GM18861 (cell line): ENCODE data around the gene SARNP.

ENCODE experiments used
- ATAC-seq: cut with Tn5 transposase; IDR thresholded peaks from one replicate; pipeline ENCODE4 v1.9.1; 2021; ENCODE audit not compliant: unreplicated experiment

SARNP gene

DNA sequence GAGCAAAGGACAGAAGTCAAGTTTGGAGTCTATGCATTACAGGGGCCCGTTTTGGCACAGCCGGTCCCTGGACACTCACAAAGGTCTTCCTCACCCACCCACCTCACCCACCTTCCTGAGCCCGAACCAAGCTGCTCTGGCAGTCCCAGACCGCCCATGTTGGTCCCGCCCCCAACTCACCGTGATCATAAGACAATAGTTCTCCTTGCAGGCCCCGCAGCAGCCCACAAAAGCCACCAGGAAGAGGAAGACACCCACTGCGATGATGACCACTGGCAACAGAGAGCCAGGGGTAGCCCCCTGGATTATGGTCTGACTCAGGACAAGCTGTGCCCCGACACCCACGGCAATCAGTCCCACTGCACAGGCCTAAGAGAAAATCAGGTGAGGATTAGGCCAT, 90.6 kb downstream of the SARNP start:
- no peak for ATAC-seq

DNA sequence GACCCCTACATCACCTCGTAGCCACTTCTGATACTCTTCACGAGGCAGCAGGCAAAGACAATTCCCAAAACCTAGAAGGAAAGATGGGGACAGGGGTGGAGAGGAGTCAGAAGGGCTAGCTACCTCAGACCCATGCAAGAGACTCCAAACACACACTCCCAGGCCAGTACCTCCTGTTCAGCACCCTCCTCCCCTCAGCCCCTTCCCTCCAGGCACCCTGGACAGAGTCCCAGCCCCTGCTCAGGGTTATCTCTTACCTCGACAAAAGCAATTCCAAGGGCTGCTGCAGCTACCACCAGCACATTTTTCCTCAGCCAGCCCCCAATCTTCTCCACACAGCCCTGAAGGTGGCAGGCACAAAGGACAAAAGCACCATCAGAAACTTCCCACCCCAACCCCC, 92.0 kb downstream of the SARNP start:
- no peak for ATAC-seq

DNA sequence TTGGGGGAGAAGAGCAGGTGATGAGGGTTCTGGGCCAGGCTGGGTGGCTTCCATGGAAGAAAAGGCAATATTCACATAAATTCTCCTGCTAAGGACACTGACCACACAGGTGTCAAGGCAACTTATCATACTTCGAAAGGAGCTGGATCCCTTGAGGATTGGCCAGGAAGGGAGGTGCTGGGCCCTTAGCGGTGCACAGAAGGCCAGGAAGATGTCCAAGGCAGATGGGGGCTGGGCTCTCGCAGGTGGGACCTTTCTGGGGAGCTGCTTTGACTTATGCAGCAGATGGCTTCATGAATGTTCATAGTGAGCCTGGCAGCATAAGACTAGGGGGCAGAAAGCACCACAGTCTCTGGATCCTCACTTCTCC, 92.6 kb downstream of the SARNP start:
- ATAC-seq, result no peak

DNA sequence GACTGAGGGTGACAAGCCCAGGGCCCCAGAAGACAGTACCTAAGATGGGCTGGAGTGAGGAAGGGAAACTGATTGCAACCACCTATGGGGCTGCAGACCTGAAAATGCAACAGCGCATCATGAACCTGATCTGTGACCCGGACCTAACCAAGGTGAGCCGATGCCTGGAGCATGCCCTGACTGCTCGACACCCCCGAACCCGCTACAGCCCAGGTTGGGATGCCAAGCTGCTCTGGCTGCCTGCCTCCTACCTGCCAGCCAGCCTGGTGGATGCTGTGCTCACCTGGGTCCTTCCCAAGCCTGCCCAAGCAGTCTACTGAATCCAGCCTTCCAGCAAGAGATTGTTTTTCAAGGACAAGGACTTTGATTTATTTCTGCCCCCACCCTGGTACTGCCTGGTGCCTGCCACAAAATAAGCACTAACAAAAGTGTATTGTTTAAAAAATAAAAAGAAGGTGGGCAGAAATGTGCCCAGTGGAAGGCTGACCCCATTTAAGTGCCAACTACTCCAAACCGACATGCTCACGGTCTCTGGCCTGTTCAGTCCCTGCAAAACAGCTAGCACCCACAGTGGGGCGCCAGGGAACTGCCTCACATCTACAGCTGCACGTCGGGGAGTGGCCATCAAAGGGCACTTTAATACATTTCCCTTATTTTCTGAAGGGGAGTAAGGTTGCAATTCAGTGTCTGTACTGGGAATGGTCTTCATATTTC, 93.1 kb downstream of the SARNP start:
- no peak for ATAC-seq

DNA sequence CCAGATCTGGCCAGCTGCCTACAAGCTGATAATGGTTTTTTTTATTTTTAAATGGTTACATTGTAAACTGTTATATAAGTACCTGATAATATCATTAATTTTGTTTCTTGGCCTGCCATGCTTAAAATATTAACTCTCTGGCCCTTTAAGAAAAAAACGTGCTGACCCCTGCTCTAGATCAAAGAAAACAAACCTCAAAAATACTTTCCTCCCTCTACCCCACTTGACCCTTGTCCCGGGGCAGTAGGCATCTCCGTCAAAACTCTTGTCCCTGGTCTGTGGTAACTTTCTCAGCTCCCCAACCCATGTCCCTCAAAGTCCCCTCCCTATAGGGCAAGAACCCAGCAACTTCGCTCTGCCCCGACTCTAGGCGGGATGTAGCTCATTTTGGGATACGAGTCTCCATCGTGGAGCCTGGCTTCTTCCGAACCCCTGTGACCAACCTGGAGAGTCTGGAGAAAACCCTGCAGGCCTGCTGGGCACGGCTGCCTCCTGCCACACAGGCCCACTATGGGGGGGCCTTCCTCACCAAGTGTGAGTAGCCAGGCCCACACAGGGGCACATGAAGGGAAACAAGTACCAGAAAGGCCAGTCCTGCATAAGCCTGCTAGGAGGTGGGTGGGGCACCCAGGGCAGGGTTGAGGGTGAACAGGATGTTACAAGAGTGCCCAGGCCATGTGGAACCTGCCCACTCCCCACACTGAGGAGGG, 93.9 kb downstream of the SARNP start:
- no peak for ATAC-seq

DNA sequence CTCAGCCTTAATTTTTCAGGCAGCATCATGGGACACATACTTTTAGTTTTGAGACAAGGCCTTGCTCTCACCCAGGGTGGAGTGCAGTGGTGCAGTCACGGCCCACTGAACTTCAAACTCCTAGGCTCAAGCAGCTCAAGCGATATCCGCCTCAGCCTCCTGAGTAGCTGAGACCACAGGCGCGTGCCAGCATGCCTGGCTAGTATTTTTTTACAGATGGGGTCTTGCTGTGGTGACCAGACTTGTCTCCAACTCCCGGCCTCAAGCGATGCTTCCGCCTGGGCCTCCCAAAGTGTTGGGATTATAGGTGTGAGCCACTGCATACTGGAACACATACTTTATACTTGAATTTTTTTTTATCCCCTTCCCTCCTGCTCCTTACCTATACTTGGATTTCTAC, 94.6 kb downstream of the SARNP start:
- ATAC-seq, result no peak

DNA sequence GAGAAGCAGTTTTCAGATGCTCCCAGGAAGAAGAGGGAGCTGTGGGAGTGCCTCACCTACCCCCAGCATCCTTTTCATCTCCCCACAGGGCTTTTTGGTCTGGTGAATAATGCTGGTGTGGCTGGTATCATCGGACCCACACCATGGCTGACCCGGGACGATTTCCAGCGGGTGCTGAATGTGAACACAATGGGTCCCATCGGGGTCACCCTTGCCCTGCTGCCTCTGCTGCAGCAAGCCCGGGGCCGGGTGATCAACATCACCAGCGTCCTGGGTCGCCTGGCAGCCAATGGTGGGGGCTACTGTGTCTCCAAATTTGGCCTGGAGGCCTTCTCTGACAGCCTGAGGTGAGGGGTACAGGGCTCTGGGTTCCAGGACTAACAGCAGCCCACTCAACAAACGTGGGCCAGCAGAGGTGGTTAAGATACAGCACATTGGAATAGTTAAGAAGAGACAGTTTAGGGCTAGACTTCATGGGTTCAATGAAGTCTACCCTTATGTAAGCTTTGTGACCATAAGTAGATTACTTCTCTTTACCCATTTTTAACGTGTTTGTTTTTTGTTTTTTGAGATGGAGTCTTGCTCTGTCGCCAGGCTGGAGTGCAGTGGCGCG, 95.8 kb downstream of the SARNP start:
- ATAC-seq, result no peak

DNA sequence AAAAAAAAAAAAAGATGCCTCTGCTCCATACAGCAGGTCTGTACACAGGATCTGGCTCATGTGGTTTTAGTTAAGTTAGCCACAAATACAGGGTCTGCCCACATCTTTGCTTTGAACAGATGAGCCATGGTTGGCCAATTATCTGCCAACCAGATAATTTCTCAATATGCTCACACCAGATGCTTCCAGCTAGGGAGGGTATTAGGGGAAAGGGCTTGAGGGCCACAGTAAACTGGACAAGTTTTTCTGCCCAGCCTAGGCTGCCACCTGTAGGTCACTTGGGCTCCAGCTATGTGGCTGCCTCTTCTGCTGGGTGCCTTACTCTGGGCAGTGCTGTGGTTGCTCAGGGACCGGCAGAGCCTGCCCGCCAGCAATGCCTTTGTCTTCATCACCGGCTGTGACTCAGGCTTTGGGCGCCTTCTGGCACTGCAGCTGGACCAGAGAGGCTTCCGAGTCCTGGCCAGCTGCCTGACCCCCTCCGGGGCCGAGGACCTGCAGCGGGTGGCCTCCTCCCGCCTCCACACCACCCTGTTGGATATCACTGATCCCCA, 96.6 kb downstream of the SARNP start:
- ATAC-seq, result no peak

DNA sequence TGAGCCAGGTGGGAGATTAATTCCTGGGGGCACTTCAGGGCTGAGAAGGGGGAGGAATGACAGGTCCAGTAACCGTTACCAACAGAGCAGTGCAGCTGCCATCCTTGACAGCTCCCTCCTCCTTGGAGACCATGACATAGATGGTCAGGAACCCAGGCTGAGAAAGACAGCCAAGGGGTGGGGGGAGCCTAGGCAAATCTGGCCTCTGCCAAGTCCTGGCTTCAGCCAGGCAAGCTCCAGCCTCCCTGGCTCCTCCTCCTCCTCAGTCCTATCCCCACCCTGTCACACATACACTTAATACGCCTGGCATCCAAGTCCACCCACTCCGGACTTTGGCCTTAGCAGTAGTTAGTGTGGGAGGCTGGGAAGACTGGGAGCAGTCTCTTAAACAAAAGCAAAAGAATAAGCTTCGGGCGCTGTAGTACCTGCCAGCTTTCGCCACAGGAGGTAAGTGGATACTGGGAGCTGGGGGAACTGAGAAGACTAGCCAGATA, 97.4 kb downstream of the SARNP start, which contains the start of gene RDH5:
Gene RDH5 (plus strand): TSS at position 323 of the 494 bp plus-strand sequence. CDS start 792 bp downstream, outside the sequence.
- ATAC-seq, result no peak

DNA sequence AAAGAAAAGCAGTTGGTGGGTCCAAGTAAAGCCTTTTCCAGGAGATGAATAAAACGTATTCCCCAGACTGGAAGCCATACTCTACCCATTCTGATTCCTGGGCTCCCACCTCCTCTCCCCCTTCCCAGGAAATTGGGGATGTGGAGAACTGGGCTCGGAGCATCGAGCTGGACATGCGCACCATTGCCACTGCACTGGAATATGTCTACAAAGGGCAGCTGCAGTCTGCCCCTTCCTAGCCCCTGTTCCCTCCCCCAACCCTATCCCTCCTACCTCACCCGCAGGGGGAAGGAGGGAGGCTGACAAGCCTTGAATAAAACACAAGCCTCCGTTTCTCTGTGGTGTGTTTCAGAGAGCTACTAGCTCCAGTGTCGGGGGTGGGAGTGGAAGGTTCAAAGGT, 98.2 kb downstream of the SARNP start:
- ATAC-seq, result no peak

DNA sequence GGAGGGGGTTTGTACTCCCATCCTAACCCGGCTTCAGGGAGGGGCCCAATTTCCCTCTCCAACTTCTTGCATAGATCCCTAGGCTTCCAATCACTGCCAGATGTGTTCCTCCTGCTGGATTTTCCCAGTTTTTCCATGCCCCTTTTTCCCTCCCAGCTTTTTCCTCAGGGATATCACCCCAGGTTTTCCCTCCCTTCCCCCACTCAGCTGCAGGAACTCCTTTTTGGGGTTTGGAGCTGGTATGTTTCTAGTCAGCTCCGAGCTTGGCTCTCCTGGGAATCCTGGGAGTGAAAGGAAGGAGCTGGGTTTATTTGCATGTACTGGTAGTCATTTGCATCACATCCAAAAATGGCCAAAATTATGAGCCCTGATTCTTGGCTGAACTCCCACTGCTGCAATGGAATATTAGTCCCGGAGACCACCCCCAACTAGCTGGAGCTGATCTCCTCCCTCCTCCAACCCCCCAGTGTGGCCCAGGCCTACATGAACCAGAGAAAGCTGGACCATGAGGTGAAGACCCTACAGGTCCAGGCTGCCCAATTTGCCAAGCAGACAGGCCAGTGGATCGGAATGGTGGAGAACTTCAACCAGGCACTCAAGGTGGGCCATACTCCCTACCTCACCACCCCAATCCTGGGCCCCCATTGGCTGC, 98.8 kb downstream of the SARNP start:
- ATAC-seq, result no peak

DNA sequence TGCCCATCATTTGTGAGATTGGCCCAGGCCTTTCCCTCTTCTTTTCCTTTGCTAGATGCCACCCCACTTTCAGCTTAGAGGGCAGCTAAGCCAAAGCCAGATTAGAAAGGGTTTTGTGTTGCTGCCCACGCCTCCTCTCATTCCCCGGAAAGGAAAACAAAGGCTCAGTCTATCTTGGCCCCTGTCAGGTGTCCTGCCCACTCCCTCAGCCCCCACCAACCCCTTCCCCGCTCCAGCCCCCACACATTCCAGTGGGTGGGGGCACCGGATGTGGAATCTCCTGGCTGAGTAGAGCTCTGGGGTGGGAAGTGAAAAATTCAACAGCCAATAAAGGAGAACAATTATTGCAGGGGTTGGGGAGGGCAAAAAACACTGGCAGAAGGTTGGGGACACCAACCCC, 99.5 kb downstream of the SARNP start:
- no peak for ATAC-seq

DNA sequence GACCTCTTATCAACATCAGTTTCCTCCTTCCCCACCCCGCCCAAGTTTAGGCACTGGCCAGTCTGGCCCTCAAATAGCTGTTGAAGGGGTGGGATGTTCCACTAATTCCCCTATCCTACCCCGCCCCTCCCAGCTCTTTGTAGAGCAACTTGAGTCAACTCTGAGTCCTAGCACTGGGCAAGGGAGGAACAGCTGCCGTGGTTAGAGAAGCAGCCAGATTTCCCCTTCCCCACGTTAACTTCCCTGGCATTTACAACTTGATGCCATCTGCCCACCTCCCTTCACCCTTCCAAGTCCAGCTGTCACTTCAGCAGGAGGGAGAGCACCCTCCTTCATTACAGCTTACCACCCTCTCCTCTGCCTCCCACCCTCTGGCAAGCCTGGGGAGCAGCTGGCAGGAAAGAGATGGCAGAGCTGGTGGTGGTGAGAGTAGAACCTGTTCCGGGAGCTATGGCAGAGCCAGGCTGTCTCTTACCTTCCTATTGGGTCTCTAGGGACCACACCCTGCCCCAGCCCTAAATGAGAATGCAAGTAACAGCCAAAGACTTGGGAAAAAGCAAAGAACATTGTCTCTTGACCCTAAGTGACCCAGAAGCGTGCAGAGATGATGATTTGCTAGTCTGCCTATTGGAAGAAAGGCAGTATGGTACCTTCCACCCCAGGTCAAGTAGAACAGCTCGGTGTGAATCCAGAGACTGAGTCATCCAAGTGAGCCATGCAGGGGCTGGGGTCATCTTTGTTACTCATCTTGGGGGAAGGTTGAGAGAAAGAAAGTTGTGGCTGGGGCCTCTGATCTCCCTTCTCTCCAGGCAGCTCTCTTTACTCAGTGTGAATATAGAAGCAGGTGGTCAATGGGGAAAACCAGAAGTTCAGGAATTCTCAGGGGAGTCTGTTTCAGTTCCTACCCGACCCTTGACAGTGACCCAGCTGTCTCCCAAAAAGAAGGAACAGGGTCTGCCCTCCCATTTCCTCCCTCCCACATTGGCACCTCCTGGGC, 100.2 kb downstream of the SARNP start:
- ATAC-seq, result no peak

DNA sequence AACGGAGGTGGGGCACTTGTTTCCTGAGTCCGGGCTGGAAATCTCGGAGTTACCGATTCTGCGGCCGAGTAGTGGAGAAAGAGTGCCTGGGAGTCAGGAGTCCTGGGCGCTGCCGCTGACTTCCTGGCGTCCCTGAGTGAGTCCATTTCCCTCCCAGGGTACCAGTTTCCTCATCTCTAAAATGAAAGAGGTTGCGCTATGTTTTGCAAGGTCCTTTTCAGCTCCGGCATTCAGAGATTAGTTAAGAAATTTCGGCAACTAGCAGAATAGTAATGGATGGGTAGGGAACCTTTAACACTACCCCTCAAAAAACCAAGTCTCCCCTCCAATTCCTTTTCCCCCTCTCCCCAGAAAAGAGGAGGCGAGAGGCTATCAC, 101.0 kb downstream of the SARNP start:
- no peak for ATAC-seq

DNA sequence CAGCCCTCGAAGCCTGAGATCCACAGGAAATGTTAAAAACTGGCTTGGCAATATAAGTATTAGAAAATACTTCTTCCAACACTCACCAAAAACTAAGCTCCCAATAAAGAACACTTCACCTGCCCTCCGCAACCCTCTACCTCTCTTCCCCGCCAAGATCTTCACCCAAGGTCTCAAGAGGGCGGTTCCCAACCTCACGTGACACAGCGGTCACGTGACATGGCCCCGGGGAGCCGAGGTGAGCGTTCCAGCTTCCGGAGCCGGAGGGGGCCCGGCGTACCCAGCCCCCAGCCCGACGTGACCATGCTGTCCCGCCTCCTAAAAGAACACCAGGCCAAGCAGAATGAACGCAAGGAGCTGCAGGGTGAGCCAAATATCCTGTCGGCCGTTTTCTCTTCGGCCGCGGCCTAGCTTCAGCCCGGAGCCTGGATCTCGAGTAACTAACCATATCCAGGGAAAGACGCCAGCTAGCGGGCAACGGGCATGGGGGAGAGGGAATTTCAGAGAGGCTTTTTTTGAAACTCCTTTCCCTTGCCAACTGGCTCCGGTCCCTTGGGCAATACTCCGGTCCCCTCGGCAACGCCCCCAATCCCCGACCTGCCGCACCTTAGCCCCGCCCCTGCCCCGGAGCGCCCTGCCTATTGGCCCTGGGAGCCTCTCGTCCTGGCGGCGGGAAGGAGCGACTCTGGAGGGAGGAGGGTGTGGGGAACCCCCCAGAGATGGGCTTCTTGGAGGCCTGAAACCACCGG, 101.5 kb downstream of the SARNP start, which contains the start of gene BLOC1S1:
Gene BLOC1S1 (plus strand): TSS at position 214 of the 749 bp plus-strand sequence. CDS start 6 bp downstream, at position 220.
- peak; percentile 62 for ATAC-seq

DNA sequence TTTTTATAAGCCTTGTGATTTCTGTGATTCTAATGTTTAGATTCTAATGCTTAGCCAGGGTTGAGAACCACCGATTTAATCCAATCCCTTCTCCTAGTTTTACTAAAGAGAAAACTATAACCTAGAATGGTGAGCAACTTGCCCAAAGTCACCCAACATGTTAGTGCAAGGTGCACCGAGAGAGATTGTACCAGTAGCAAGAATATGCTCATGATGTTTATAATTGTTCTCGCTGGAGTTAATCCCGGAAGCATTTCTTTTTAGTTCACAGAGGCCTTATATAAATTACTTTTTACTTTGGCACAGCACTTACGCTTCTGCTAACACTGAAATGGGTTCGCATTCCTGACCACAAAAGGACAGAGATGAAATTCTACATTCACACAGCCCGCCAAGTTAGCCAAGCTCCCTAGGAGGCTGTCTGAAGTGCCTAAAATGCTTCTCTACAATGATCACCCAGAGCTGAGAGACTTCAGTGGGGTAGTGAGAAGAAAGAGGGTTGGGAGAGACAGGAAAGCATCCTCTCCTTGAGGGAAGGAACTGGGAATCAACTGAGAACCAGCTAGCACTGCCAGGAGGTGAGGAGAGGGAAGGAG, 102.3 kb downstream of the SARNP start:
- ATAC-seq, result no peak

DNA sequence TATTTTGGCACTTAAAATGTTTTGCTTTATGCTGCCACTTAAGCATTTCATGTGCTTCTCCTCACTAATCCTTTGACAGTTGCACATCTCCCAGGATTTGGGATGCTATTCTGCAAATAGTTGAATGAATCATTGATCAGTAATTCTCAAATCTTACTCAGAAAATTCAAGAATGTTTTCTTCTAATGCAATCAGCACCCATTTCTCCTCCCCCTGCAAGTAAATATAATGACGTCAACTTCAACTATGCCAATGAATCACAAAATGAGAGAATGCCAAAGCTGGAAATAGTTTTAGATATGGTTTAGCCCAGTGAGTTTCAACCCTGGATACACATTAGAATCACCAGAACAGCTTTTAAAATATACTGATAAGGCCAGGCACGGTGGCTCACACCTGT, 103.8 kb downstream of the SARNP start:
- ATAC-seq, result no peak

DNA sequence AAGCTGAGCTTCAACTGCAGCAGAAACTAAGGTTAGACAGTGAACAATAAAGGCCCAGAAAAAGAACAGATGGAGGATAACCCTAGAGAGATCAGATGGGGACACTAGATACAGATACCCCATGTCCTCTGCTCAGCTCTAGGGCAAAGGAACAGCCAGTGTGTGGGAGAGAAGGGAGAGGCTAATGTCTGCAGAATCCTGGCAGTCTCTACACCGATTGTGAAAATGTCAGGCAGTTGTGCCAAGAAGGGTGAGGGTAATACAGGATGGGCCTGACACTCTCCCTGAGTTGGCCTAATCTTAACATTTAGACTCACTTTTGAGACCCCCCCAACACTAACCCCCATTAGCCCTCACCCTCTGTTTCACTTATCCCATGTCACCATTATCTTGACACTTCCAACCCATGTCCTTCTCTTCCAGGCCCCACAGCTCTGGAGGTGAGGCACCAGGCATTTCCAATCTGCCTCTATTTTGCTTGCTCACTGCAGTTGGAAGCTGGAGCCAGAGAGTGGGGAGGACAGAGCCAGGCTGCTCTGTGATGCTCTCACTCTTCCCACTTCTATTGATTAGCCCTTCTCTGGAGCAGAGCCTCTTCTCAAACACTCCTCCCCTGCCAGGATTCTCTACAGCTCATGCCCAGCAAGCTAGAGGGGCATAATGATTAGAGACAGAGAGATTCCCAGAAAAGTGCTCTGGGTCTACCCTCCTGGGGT, 104.7 kb downstream of the SARNP start:
- no peak for ATAC-seq
